ENCODE results near the gene EDNRA. TPM values are rescaled to one million over a fixed set of nuclear protein-coding genes. Genes with fewer than 3 reads are reported as not detected.

The EDNRA gene
- total RNA-seq, 1 experiment from 2014 or later, result not detected

GRCh38 chr4:147578051-147578476 lies 97.2 kb downstream of the EDNRA start:
- peak overlapping the region; percentile 51 for H3K4me2 ChIP-seq
- BruUV-seq (replicated peaks), result no TSS peak
- no peaks in the 10 kb centered on the region for H4K20me1 ChIP-seq (ENCODE audit: insufficient read depth)
- H2AFZ ChIP-seq, result no peak overlapping the region
- peak; percentile 87 to 94 for DNase-seq
- peaks cover 26% of the 10 kb centered on the region for H3F3A ChIP-seq (ENCODE audit: insufficient read depth, low read depth)
- H3K79me2 ChIP-seq (ENCODE audit: low read depth), result no peaks in the 10 kb centered on the region
- 0 out of 2 replicates have a peak, but pooled peaks cover 6% of the 10 kb centered on the region for H3K9me3 ChIP-seq (ENCODE audit: insufficient read depth, low read depth)
- H3K27me3 ChIP-seq (ENCODE audit: insufficient read depth, low read depth), result no peaks in the 10 kb centered on the region
- H3K4me3 ChIP-seq, result no peak overlapping the region
- no peak for TF ChIP-seq EZH2 (IDR thresholded peaks at IDR 0.05; ENCODE audit: low read depth)
- TF ChIP-seq, protein P1, sequence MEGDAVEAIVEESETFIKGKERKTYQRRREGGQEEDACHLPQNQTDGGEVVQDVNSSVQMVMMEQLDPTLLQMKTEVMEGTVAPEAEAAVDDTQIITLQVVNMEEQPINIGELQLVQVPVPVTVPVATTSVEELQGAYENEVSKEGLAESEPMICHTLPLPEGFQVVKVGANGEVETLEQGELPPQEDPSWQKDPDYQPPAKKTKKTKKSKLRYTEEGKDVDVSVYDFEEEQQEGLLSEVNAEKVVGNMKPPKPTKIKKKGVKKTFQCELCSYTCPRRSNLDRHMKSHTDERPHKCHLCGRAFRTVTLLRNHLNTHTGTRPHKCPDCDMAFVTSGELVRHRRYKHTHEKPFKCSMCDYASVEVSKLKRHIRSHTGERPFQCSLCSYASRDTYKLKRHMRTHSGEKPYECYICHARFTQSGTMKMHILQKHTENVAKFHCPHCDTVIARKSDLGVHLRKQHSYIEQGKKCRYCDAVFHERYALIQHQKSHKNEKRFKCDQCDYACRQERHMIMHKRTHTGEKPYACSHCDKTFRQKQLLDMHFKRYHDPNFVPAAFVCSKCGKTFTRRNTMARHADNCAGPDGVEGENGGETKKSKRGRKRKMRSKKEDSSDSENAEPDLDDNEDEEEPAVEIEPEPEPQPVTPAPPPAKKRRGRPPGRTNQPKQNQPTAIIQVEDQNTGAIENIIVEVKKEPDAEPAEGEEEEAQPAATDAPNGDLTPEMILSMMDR (conservative IDR thresholded peaks at IDR 0.05), result no peak
- intact Hi-C loops (cut with micrococcal nuclease; ENCODE audit: unreplicated experiment), result loop anchor here (1.0 to 10.0 kb wide), 2 partner anchors 19 to 1843 kb away; no protein-coding TSS in a partner anchor
- no peaks in the 10 kb centered on the region for H3K9me2 ChIP-seq (ENCODE audit: insufficient read depth)
- ChIA-PET CTCF (interaction anchor here (1.6 kb wide), 1 partner anchor 12 kb away, joined by 6 read pairs; no protein-coding TSS in a partner anchor), POLR2A (ENCODE audit: unreplicated experiment) (no interaction called here)
- peak overlapping the region; percentile 90 for H3K27ac ChIP-seq
- H3K4me1 ChIP-seq (replicated peaks; ENCODE audit: insufficient read depth), result peaks cover 36% of the 10 kb centered on the region
- H3K36me3 ChIP-seq (ENCODE audit: low read depth), result no peaks in the 10 kb centered on the region

DNA sequence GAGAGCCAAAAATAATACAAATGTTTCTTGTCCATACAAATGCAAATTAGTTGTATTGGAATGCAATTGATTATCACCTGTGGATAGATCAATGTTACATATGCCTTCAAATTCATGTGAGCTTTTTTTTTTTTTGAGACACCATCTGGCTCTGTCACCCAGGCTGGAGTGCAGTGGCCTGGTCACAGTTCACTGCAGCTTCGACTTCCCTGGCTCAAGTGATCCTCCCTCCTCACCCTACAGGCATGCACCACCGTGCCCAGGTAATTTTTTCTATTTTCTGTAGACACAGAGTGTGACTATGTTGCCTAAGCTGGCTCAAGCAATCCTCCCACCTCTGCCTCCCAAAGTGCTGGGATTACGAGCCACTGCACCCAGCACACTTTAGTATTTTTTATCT lies 97.7 kb downstream of the EDNRA start:
- Histone ChIP-seq H3F3A (ENCODE audit: insufficient read depth, low read depth) (peaks cover 26% of the 10 kb centered on the region), H3K4me1 (replicated peaks; ENCODE audit: insufficient read depth) (peaks cover 37% of the 10 kb centered on the region), H3K4me2 (no peak overlapping the region), H3K9me3 (ENCODE audit: insufficient read depth, low read depth) (0 out of 2 replicates have a peak, but pooled peaks cover 6% of the 10 kb centered on the region), H3K27me3 (ENCODE audit: insufficient read depth, low read depth) (no peaks in the 10 kb centered on the region), H2AFZ (no peak overlapping the region), H3K27ac (peak overlapping the region; percentile 90), H4K20me1 (ENCODE audit: insufficient read depth) (no peaks in the 10 kb centered on the region), H3K79me2 (ENCODE audit: low read depth) (no peaks in the 10 kb centered on the region), H3K36me3 (ENCODE audit: low read depth) (no peaks in the 10 kb centered on the region), H3K4me3 (no peak overlapping the region), H3K9me2 (ENCODE audit: insufficient read depth) (no peaks in the 10 kb centered on the region)
- ChIA-PET POLR2A (ENCODE audit: unreplicated experiment) (no interaction called here), CTCF (interaction anchor here (1.6 kb wide), 1 partner anchor 11 kb away, joined by 6 read pairs; no protein-coding TSS in a partner anchor)
- no peak for DNase-seq
- TF ChIP-seq, protein P1 (conservative IDR thresholded peaks at IDR 0.05), result no peak
- no peak for TF ChIP-seq EZH2 (IDR thresholded peaks at IDR 0.05; ENCODE audit: low read depth)
- BruUV-seq (replicated peaks), result no TSS peak
- intact Hi-C loops (cut with micrococcal nuclease; ENCODE audit: unreplicated experiment), result loop anchor here (1.0 to 10.0 kb wide), 2 partner anchors 19 to 1844 kb away; no protein-coding TSS in a partner anchor

DNA sequence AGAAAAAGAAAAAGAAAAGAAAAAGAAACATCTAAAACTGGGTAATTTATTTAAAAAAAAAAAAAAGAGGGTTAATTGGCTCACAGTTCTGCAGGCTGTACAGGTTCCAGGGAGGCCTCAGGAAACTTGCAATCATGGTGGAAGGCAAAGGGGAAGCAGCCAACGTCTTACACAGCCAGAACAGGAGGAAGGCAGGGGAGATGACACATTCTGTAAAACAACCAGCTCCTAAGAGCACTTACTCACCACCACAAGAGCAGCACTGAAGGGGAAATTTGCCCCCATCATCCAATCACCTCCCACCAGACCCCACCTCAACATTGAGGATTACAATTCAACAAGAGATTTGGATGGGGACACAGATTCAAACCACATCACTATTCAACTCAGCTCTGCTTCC lies 99.5 kb downstream of the EDNRA start:
- no peaks in the 10 kb centered on the region for H3K27me3 ChIP-seq (ENCODE audit: insufficient read depth, low read depth)
- TF ChIP-seq EZH2 (IDR thresholded peaks at IDR 0.05; ENCODE audit: low read depth), result no peak
- H4K20me1 ChIP-seq (ENCODE audit: insufficient read depth), result no peaks in the 10 kb centered on the region
- no peak overlapping the region for H3K4me3 ChIP-seq
- ChIA-PET POLR2A (ENCODE audit: unreplicated experiment) (no interaction called here), CTCF (interaction anchor here (0.6 kb wide), 2 partner anchors 89 to 386 kb away, joined by 3 to 5 read pairs; no protein-coding TSS in a partner anchor)
- no peak overlapping the region for H3K4me2 ChIP-seq
- peaks cover 6% of the 10 kb centered on the region; the same call in 1 of the 2 replicates for H3K9me3 ChIP-seq (ENCODE audit: insufficient read depth, low read depth)
- DNase-seq, result no peak
- intact Hi-C loops (cut with micrococcal nuclease; ENCODE audit: unreplicated experiment), result no loop called here
- no peak overlapping the region for H3K27ac ChIP-seq
- no peaks in the 10 kb centered on the region for H3K79me2 ChIP-seq (ENCODE audit: low read depth)
- no peaks in the 10 kb centered on the region for H3K36me3 ChIP-seq (ENCODE audit: low read depth)
- no peaks in the 10 kb centered on the region for H3K9me2 ChIP-seq (ENCODE audit: insufficient read depth)
- peaks cover 37% of the 10 kb centered on the region for H3K4me1 ChIP-seq (replicated peaks; ENCODE audit: insufficient read depth)
- H3F3A ChIP-seq (ENCODE audit: insufficient read depth, low read depth), result peaks cover 26% of the 10 kb centered on the region
- H2AFZ ChIP-seq, result no peak overlapping the region
- BruUV-seq (replicated peaks), result no TSS peak
